Activated naive CD4-positive, alpha-beta T cell (primary cell): ENCODE measurements around the gene ATAD5.
"Not testable (repeated sequence)": the region's sequence is repeated elsewhere in the genome, so short reads cannot be mapped to it uniquely, and the experiment has no call there.

Experiments used
- DNase-seq, 4 experiments: peaks; one replicate each; lab custom pipeline; 2025; lab: John Stamatoyannopoulos, UW

Gene ATAD5

DNA sequence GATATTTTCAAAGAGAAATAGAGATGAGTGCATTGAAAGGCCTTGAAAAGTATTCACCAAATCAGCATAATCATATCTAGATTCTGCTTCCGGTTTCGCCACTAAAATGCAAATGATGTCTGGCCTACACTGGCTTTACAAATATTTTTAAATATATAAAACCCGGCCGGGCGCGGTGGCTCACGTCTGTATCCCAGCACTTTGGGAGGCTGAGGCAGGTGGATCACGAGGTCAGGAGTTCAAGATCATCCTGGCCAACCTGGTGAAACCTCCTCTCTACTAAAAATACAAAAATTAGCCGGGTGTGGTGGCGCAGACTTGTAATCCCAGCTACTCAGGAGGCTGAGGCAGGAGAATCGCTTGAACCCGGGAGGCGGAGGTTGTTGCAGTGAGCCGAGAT is 8.8 kb upstream of the ATAD5 start:
- DNase-seq, result not testable (repeated sequence)

DNA sequence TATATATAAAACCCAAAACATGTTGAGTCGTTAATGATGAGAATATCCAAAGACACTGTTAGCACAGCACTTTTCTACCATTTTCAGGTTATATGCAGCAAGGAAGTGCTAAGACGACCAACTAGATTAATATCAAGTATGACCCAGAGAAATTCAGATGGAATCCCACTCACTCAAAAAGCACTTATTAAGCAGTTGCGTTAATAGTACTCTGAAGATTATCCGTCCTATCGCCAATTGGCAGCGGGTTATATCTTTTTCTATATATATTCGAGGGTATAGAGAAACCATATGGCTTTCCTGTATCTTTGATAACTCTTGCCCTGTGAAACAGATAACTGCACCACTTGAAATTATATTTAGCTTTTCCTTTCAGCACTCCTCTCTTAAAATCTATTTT is 8.3 kb upstream of the ATAD5 start:
- no peak for DNase-seq

DNA sequence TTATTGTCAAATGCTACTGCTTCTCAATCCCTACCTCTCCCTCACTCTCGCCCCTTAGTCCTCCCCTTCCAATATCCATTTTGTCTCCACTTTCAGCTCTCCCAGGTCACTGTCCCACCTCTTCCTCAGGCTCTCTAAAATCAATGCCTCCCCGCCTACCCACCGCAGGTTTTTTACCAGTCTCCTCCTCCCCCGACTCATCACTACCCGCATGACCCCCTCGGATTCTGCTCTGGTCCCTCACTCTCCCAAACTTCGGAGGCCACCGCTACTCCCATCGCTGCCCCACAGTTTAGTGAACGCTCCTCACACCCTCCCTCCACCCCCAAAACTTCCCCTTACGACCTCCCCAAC is 7.8 kb upstream of the ATAD5 start:
- no peak for DNase-seq

DNA sequence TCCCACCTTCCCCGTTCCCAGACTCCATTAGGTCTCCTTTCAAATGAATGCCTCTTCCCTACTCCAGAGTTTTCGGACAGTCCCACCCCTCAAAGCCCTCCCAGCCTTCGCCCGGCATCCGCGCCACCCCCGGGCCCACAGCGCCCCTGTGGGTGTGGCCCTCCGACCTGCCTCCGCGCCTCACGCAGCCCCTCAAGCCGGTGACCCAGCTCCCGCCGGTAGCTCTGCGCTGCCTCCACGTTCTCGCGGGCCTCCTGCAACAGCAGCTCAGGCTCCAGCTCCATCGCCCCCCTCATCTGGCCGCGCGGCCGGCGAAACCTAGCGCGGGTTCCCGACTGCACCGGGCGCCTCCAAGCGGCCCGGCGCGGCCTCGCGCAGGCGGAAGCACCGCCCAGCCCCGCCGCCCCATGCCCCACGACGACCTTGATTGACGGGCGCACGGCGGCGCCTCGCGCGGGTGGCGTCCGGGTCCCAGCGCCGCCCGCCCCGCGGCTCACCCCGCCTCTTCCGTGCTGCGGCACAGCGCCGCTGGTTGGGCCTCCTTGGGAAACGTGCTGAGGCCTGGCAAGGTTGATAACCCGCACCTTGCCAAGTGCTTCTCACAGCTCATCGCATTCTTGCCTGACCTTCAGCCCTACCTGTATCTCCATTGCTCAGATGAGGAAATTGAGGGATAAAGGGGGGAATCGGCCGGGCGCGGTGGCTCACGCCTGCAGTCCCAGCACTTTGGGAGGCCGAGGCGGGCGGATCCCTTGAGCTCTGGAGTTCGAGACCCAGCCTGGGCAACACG is 7.2 kb upstream of the ATAD5 start, which contains the start of gene CRLF3:
Gene CRLF3, minus strand, starts transcription at position 337 of the 790 bp plus-strand sequence. Its CDS starts 41 bp downstream, at position 296.
- DNase-seq, result peak; percentile 65 to 91 (median 76)

- DNase-seq, result no peak
These were observed 4.7 kb upstream of the ATAD5 start for GRCh38 chr17:30827082-30827481.

DNA sequence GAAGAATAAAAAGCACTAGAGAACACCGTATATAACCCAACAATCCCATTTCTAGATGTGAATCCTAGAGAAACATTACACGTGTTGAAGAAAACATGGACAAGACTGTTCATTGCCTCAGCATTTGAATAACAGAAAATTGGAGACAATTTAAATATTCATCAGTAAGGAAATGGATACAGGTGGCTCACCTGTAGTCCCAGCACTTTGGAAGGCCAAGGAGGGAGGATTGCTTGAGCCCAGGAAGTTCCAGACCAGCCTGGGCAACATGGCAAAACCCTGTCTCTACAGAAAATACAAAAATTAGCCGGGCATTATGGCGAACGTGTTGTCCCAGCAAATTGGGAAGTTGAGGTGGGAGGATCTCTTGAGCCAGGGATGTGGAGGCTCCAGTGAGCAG is 2.7 kb upstream of the ATAD5 start:
- DNase-seq, result no peak

DNA sequence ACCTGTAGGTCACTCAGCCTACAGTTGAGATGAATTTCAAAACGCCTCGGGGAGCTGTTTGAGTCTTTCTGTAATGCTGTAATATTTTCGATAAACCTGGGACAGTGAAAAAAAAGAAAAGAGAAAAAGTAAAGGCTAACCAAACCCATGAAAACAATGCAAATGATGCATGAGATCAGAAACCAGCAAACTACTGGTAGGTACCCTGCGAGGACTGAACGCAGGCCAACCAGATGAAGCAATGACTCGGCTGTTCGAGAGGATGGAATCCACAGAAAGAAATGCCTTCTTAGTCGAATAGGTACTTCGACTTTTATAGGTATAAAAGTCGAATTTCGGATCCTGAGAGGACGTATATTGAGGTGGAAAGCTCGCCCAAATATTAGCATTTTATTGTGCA is 509 bp upstream of the ATAD5 start:
- no peak for DNase-seq

- no peak for DNase-seq
These were observed 815 bp downstream of the ATAD5 start for GRCh38 chr17:30832438-30833124.

DNA sequence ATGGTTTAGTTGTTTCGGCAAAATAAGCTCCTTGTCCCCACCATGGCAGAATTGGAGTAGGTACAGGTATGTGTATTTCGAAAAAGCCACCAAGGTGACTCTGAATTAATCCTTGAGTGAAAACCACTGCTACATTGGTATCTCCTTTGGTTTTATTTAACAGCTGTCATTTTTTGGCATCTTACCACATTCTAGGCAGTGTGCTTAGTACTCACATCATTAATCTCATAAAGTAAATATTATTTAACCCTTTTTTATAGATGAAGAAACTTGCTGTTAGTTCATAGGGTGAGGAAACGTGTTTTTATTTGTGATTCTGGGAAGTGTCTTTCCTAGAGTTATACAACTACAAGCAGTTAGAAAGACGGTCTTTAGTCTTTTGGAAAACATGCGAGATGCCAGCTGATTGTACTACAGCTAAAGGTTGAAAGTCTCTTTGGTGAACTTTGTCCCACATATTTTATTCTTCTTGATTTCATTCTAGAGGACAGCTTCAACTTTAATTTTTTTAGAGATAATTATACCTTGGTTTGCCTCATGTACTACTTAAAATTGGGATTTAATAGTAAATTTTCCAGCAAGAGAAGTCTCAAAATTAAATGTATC is 6.5 kb downstream of the ATAD5 start:
- DNase-seq, result no peak

DNA sequence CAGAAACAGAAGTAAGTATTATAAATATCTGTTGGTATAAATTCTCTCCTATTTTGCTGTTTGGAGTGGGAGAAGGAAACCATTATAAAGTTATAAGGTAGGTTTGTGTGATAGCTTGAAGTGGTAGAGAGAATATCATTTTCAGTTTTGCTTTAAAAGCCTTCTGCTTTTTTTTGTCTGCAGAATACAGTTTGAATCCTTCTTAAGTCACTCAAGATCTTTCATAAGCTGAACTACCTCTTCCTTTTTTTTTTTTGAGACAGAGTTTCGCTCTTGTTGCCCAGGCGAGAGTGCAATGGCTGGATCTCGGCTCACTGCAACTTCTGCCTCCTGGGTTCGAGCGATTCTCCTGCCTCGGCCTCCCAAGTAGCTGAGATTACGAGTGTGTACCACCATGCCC is 9.0 kb downstream of the ATAD5 start:
- no peak for DNase-seq

GRCh38 chr17:30848021-30848420 is 16.3 kb downstream of the ATAD5 start:
- DNase-seq, result no peak

DNA sequence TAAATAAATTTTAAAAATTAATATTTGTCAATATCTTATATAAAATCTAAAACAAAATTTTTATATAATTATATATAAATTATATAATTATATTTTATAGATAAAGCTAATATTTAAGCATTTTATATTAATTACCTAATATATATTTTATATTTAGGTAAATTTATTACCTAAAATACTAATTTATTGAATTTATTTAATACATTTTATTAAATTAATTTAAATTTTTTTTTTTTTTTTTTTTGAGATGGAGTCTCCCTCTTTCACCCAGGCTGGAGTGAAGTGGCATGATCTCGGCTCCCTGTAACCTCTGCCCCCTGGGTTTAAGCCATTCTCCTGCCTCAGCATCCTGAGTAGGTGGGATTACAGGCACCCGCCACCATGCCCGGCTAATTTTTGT is 22.4 kb downstream of the ATAD5 start:
- no peak for DNase-seq

DNA sequence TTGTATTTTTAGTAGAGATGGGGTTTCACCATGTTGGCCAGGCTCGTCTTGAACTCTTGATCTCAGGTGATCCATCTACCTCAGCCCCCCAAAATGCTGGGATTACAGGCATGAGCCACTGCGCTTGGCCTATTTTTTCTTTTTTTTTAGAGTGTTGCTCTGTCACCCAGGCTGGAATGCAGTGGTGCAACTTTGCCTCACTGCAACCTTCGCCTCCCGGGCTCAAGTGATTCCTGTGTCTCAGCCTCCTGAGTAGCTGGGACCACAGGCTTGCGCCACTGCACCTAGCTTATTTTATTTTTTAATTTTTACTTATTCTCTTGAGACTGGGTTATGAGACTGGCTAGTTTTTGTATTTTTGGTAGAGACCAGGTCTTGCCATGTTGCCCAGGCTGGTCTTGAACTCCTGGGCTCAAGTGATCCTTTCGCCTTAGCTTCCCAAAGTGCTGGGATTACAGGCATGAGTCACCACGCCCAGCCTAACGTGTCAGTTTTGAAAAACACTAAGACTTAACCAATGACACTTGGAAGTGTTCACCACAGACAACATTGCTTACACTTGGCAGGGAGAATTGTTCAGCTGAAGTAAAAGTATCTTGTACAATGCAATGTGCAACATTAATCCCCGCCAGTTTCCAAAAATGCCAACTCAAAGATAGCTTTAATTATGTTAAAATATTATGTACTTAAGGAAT is 26.9 kb downstream of the ATAD5 start:
- no peak for DNase-seq

- DNase-seq, result no peak
These were observed 32.9 kb downstream of the ATAD5 start for GRCh38 chr17:30864636-30865035.

DNA sequence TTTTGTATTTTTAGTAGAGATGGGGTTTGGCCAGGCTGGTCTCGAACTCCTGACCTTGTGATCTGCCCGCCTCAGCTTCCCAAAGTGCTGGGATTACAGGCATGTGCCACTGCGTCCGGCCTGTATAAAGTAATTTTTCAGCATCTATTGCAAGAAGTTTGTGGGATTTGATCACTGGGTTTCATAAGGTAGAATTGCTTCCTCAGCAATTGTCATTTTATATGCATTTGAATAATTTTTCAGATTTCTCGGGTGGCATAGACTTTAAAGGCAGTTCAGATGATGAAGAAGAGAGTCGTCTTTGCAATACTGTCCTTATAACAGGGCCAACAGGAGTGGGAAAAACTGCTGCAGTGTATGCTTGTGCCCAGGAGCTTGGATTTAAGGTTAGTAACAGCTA is 37.2 kb downstream of the ATAD5 start:
- DNase-seq, result no peak

DNA sequence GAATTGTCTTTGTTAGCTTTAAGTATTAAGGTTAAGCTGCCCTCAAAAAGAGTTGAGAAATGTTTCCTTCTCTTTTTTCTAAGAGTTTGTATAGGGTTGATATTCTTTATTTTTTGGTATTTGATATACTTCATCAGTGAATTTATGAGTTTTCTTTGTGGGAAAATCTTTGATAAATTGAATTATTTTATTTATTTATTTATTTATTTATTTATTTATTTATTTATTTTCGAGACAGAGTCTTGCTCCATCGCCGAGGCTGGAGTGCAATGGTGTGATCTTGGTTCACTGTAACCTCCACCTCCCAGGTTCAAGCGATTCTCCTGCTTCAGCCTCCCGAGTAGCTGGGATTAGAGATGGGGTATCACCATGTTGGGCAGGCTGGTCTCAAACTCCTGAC is 54.4 kb downstream of the ATAD5 start:
- DNase-seq, result no peak

DNA sequence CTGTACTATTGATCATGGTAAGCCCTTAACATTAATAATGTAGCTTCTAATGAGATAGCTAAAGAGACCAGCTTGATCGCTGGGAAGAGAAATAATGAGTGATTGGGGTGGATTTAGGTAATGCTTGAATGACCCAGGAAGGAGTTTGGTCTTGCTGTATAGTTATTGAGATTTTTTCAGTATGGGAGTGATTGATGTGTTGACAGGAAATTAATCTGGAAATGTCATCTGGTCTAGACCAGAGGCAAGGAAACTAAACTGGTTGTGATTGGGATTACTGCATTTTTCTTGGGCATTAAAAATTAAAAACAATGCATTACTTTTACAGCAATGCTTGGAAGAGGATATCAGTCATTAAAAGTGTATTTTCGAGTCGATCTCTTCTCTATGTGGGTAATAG is 62.5 kb downstream of the ATAD5 start:
- no peak for DNase-seq

- DNase-seq, result no peak
These were observed 65.5 kb downstream of the ATAD5 start for GRCh38 chr17:30897311-30897710.

DNA sequence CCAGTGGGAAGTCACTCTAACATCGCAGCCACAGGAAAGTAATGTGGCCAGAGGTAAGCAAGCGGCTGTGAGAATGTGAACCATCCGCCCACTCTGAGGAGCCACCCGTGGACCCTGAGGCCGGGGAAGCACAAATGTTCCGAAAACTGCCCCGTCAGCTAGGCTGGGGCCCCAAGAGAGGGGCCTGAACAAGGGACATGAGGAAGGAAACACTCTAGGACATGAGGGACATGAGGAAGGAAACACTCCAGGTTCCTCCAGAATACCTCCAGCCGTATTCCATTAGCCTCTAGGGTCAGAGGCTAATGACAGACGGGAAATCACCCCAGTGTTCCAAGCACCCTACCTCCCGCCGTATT is 74.0 kb downstream of the ATAD5 start:
- no peak for DNase-seq

- peak; percentile 64 to 79 (median 72) for DNase-seq
These were observed 74.5 kb downstream of the ATAD5 start, which contains the start of gene TEFM for GRCh38 chr17:30906101-30906911. Gene TEFM, minus strand, starts transcription at chr17:30906238. Its CDS starts 40 bp downstream, at chr17:30906198.

GRCh38 chr17:30908717-30909420 is 77.1 kb downstream of the ATAD5 start:
- DNase-seq, result no peak
